K562 (cell line): ENCODE measurements around the gene TECPR1. TPM values are rescaled to one million over a fixed set of nuclear protein-coding genes. Genes with fewer than 3 reads are reported as not detected.
A peak's percentile ranks its signal among the peaks of the same experiment; 100 is the strongest.

Experiments used
- FUS ChIP-seq: fragments of 200-400 bp; formaldehyde crosslinking; optimal IDR thresholded peaks from 2 replicates; pipeline ENCODE3; 2017; ENCODE audit warnings: low read depth, low read length
- NCOR1 ChIP-seq: fragments of 450-650 bp; IDR thresholded peaks from 2 replicates; pipeline ENCODE4 v1.6.1; 2016; ENCODE audit warnings: mild to moderate bottlenecking, moderate library complexity
- RAD21 ChIP-seq, 2 experiments: fragments of 250-450 bp in 1 of 2; fragments of 450-650 bp in 1 of 2; sonication (Bioruptor Pico) in 1 of 2; formaldehyde crosslinking in 1 of 2; IDR thresholded peaks in 1 of 2; conservative IDR thresholded peaks in 1 of 2; 2 replicates each; pipeline versions ENCODE4 v1.4.0 to v1.8.0; 2020 to 2022; ENCODE audit warnings: mild to moderate bottlenecking in 2 of 2, moderate library complexity in 1 of 2
- polyA plus RNA-seq, 8 experiments: library from polyadenylated mRNA; depleted of rRNA in 4 of 8; stranded (reverse) in 5 of 8; unstranded in 3 of 8; fragments of >200 nt; fragmentation: Nextera tagmentation in 2 of 8; fragmentation: Illumina TruSeq in 1 of 8; extraction: Ambion mirVana in 2 of 8; extraction: Trizol in 1 of 8; gene quantifications; 2 replicates each; pipeline versions ENCODE4 v1.2.1 to v1.2.3, GENCODE V29; 2011 to 2014; ENCODE audit warnings: inconsistent platforms in 1 of 8, missing spikeins in 1 of 8
- total RNA-seq, 7 experiments: library from RNA; depleted of rRNA in 6 of 7; stranded (reverse); fragments of >200 nt in 6 of 7; fragmentation: Illumina TruSeq in 2 of 7; extraction: Trizol in 2 of 7; gene quantifications; 2 replicates each; pipeline versions ENCODE4 v1.2.1 to v1.2.3, GENCODE V29; 2011 to 2021; ENCODE audit warnings: low replicate concordance in 1 of 7
- TF ChIP-seq, protein P1 (sequence below): sonication (generic); formaldehyde crosslinking; IDR thresholded peaks from 2 replicates; pipeline ENCODE4 v1.8.0; 2022; ENCODE audit warnings: missing genetic modification reagents, mild to moderate bottlenecking, moderate library complexity, borderline replicate concordance
- TF ChIP-seq, protein P2 (sequence below): fragments of 450-650 bp; formaldehyde crosslinking; IDR thresholded peaks from 2 replicates; pipeline ENCODE4 v1.4.0; 2020; ENCODE audit warnings: mild to moderate bottlenecking, moderate library complexity

TECPR1 gene
- total and polyA plus RNA-seq, 9 of the 15 experiments (the other 6 are each of a cell fraction or from before 2014, with no cell fraction given) = 0.17 to 15.0 (median 2.2) TPM

DNA sequence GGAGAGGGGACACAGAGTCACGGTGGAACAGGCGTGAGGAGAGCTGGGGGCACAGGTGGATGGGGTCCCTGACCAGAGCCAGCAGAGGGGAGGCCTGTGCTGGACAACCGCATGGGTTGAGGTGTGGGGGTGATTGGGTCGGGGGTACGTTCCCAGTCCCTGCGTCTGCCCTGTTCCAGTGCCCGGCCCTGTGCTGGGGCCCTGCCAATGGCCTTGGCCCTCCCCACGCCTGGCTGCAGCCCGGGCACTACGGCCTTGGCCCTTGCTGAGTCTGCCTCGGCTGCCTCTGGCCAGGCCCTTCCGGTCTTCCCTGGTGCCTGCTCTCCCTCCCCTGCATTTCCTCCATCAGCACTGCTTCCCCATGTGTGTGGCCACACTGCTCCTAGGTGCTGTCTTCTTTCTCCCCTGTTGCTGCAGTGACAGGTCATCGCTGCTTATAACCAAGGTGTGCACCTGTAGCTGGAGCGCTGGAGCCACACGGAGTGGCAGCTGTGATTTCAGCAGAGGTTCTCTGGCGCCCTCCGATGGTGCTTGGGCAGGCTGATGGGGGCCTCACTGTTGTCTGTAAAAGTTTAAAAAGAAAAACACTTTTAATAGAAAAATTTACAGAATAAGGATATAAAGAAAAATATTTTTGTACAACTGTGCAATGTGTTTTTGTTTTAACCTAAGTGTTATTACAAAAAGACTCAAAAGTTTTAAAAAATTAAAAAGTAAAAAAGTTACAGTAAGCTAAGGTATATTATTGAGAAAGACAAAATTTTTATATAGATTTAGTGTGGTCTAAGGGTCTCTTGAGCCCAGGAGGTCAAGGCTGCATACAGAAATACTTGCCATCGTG is 86.0 kb downstream of the TECPR1 start (continued):
- TF ChIP-seq, protein P1, sequence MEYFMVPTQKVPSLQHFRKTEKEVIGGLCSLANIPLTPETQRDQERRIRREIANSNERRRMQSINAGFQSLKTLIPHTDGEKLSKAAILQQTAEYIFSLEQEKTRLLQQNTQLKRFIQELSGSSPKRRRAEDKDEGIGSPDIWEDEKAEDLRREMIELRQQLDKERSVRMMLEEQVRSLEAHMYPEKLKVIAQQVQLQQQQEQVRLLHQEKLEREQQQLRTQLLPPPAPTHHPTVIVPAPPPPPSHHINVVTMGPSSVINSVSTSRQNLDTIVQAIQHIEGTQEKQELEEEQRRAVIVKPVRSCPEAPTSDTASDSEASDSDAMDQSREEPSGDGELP (CRISPR knock-in tag) = peak; percentile 26; the same call in 1 of the 2 replicates
- no peak for TF ChIP-seq NCOR1
- no peak for TF ChIP-seq FUS
- TF ChIP-seq, protein P2, sequence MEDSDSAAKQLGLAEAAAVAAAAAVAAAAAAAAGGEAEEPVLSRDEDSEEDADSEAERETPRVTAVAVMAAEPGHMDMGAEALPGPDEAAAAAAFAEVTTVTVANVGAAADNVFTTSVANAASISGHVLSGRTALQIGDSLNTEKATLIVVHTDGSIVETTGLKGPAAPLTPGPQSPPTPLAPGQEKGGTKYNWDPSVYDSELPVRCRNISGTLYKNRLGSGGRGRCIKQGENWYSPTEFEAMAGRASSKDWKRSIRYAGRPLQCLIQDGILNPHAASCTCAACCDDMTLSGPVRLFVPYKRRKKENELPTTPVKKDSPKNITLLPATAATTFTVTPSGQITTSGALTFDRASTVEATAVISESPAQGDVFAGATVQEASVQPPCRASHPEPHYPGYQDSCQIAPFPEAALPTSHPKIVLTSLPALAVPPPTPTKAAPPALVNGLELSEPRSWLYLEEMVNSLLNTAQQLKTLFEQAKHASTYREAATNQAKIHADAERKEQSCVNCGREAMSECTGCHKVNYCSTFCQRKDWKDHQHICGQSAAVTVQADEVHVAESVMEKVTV = peak; percentile 70
- TF ChIP-seq RAD21 (CRISPR knock-in tag; conservative IDR thresholded peaks at IDR 0.05 in 1 of 2, IDR thresholded peaks at IDR 0.05 in 1 of 2) = peak; percentile 71 to 83

Other genes with a start within 250 kb of the TECPR1 start
- 6.4 and 7.7 TPM in 2 replicates for gene LMTK2, start 145.4 kb downstream of the TECPR1 start, total RNA-seq (2014; rRNA removed)
- 6.3 and 7.1 TPM in 2 replicates for gene LMTK2, start 145.4 kb downstream of the TECPR1 start, total RNA-seq (2014; rRNA removed; fragmentation: Illumina TruSeq; extraction: Trizol)
- 7.7 and 7.8 TPM in 2 replicates for gene LMTK2, start 145.4 kb downstream of the TECPR1 start, total RNA-seq (2015; rRNA removed; fragmentation: Illumina TruSeq; extraction: Trizol)
- 14.3 and 16.4 TPM in 2 replicates for gene LMTK2, start 145.4 kb downstream of the TECPR1 start, total RNA-seq (2021)
- gene LMTK2, start 145.4 kb downstream of the TECPR1 start, polyA plus RNA-seq (2011; rRNA removed) = 3.3 and 3.6 TPM in 2 replicates
- 8.3 and 8.4 TPM in 2 replicates for gene LMTK2, start 145.4 kb downstream of the TECPR1 start, polyA plus RNA-seq (2014; fragmentation: Illumina TruSeq; extraction: Trizol)
- 1 to 10 TPM in 1 of 2 experiments, under 1 TPM in 1; 0.78 to 1.8 TPM for gene LMTK2, start 145.4 kb downstream of the TECPR1 start, polyA plus RNA-seq (2014; fragmentation: Nextera tagmentation; extraction: Ambion mirVana)
- gene LMTK2, start 145.4 kb downstream of the TECPR1 start, polyA plus RNA-seq (2014; rRNA removed) = 6.2 and 6.5 TPM in 2 replicates
- 1.8 and 3.7 TPM in 2 replicates for gene BHLHA15, start 40.8 kb downstream of the TECPR1 start, total RNA-seq (2014; rRNA removed)
- gene BHLHA15, start 40.8 kb downstream of the TECPR1 start, total RNA-seq (2014; rRNA removed; fragmentation: Illumina TruSeq; extraction: Trizol) = not detected in 2 replicates
- gene BHLHA15, start 40.8 kb downstream of the TECPR1 start, total RNA-seq (2015; rRNA removed; fragmentation: Illumina TruSeq; extraction: Trizol) = 0.38 TPM in 1 of 2 replicates, not detected in the other
- 2.0 and 2.4 TPM in 2 replicates for gene BHLHA15, start 40.8 kb downstream of the TECPR1 start, total RNA-seq (2021)
- 0.12 and 0.31 TPM in 2 replicates for gene BHLHA15, start 40.8 kb downstream of the TECPR1 start, polyA plus RNA-seq (2011; rRNA removed)
- 0.22 TPM in 1 of 2 replicates, not detected in the other for gene BHLHA15, start 40.8 kb downstream of the TECPR1 start, polyA plus RNA-seq (2014; fragmentation: Illumina TruSeq; extraction: Trizol)
- not detected for gene BHLHA15, start 40.8 kb downstream of the TECPR1 start, polyA plus RNA-seq (2014; fragmentation: Nextera tagmentation; extraction: Ambion mirVana)
- 1.1 and 2.4 TPM in 2 replicates for gene BHLHA15, start 40.8 kb downstream of the TECPR1 start, polyA plus RNA-seq (2014; rRNA removed)
- gene BRI3, start 29.5 kb upstream of the TECPR1 start, total RNA-seq (2014; rRNA removed) = 9.9 and 10.7 TPM in 2 replicates
- gene BRI3, start 29.5 kb upstream of the TECPR1 start, total RNA-seq (2014; rRNA removed; fragmentation: Illumina TruSeq; extraction: Trizol) = 11.9 and 21.6 TPM in 2 replicates
- 29.1 and 29.8 TPM in 2 replicates for gene BRI3, start 29.5 kb upstream of the TECPR1 start, total RNA-seq (2015; rRNA removed; fragmentation: Illumina TruSeq; extraction: Trizol)
- 55.1 and 57.4 TPM in 2 replicates for gene BRI3, start 29.5 kb upstream of the TECPR1 start, total RNA-seq (2021)
- gene BRI3, start 29.5 kb upstream of the TECPR1 start, polyA plus RNA-seq (2011; rRNA removed) = 18.6 and 21.3 TPM in 2 replicates
- 16.9 and 26.0 TPM in 2 replicates for gene BRI3, start 29.5 kb upstream of the TECPR1 start, polyA plus RNA-seq (2014; fragmentation: Illumina TruSeq; extraction: Trizol)
- gene BRI3, start 29.5 kb upstream of the TECPR1 start, polyA plus RNA-seq (2014; fragmentation: Nextera tagmentation; extraction: Ambion mirVana) = 1 to 10 TPM; 4.3 to 5.7 TPM
- 23.1 and 39.8 TPM in 2 replicates for gene BRI3, start 29.5 kb upstream of the TECPR1 start, polyA plus RNA-seq (2014; rRNA removed)
- 8.6 and 12.2 TPM in 2 replicates for gene BAIAP2L1, start 148.9 kb upstream of the TECPR1 start, total RNA-seq (2014; rRNA removed)
- 15.5 and 19.5 TPM in 2 replicates for gene BAIAP2L1, start 148.9 kb upstream of the TECPR1 start, total RNA-seq (2014; rRNA removed; fragmentation: Illumina TruSeq; extraction: Trizol)
- gene BAIAP2L1, start 148.9 kb upstream of the TECPR1 start, total RNA-seq (2015; rRNA removed; fragmentation: Illumina TruSeq; extraction: Trizol) = 11.1 and 12.0 TPM in 2 replicates
- gene BAIAP2L1, start 148.9 kb upstream of the TECPR1 start, total RNA-seq (2021) = 22.0 and 22.9 TPM in 2 replicates
- gene BAIAP2L1, start 148.9 kb upstream of the TECPR1 start, polyA plus RNA-seq (2011; rRNA removed) = 14.4 and 19.0 TPM in 2 replicates
- 21.8 and 29.8 TPM in 2 replicates for gene BAIAP2L1, start 148.9 kb upstream of the TECPR1 start, polyA plus RNA-seq (2014; fragmentation: Illumina TruSeq; extraction: Trizol)
- gene BAIAP2L1, start 148.9 kb upstream of the TECPR1 start, polyA plus RNA-seq (2014; fragmentation: Nextera tagmentation; extraction: Ambion mirVana) = 1 to 10 TPM; 4.2 to 4.3 TPM
- 15.0 and 16.4 TPM in 2 replicates for gene BAIAP2L1, start 148.9 kb upstream of the TECPR1 start, polyA plus RNA-seq (2014; rRNA removed)